ENCODE data around the gene MTA2.

Gene MTA2

DNA sequence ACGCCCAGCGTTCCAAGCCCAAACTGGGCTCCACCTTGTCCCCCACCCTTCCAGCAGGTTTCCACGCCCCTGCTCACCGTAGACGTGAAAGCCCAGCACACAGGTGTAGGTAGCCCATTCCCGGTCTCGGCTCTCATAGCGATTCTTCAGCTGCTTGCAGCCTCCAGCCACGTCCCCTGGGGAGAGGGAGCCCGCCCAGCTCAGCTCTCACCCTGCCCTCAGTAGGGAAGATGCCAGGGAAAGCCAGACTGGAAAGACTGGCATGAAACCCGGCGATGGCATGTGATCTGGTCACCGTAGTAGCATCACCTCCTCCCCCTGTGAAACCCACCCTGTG lies 1.4 kb upstream of the MTA2 start:
- H3K4me3 ChIP-seq (ENCODE audit: low read depth, low read length): no peak overlapping the region
- TF ChIP-seq, protein P1, sequence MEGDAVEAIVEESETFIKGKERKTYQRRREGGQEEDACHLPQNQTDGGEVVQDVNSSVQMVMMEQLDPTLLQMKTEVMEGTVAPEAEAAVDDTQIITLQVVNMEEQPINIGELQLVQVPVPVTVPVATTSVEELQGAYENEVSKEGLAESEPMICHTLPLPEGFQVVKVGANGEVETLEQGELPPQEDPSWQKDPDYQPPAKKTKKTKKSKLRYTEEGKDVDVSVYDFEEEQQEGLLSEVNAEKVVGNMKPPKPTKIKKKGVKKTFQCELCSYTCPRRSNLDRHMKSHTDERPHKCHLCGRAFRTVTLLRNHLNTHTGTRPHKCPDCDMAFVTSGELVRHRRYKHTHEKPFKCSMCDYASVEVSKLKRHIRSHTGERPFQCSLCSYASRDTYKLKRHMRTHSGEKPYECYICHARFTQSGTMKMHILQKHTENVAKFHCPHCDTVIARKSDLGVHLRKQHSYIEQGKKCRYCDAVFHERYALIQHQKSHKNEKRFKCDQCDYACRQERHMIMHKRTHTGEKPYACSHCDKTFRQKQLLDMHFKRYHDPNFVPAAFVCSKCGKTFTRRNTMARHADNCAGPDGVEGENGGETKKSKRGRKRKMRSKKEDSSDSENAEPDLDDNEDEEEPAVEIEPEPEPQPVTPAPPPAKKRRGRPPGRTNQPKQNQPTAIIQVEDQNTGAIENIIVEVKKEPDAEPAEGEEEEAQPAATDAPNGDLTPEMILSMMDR (IDR thresholded peaks at IDR 0.05; ENCODE audit: low read depth, low read length): no peak
- no peaks in the 10 kb centered on the region for H3K27me3 ChIP-seq
- no peaks in the 10 kb centered on the region for H3K9me3 ChIP-seq
- no peaks in the 10 kb centered on the region for H3K4me1 ChIP-seq
- DNase-seq: no peak
- peaks cover 10% of the 10 kb centered on the region for H3K36me3 ChIP-seq

DNA sequence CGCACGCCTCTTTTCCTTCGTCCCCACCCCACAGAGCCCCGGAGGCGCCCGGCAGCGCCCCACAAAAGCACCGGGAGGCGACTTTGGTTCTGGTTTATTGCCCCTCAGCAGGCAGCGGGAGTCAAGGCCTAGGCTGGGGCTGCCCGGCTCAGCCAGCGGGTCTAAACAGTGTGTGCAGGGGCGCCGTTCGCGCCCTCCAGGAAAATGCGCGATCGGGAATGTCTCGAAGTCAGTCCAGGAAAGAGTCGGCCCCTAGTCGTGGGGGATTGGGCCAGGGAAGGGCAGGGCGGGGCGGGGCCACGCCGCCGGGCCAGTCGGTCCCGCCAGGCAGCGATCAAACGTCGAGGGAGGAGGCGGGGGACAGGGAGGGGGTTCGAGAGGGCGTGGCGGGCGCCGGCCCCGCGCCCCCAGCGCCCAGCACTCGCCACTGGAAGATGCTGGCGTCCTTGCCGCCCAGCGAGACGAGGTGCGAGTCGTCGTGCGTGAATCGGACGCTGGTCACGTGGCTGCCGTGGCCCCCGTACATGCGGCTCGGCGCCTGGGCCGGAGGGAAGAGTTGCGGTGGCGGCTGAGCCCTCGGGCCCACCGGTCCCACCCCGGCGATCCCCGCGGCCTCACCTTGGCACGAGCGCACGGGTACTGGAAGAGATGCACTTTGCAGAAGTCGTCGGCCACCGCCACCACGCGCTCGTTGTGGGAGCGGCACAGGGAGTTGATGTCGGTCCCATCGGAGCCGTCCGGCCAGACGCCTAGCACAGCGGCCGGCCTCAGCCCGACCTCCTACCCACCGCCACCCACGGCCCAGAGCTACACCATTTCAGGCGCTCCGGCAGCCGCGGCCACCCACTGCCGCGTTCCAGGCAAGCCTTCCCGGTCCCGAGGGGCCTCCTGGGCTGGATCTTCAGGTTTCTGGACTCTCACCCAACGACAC lies 741 bp upstream of the MTA2 start:
- H3K4me3 ChIP-seq (ENCODE audit: low read depth, low read length): no peak overlapping the region; the same call in 1 of the 2 replicates
- DNase-seq: no peak
- H3K9me3 ChIP-seq: no peaks in the 10 kb centered on the region
- TF ChIP-seq, protein P1 (IDR thresholded peaks at IDR 0.05; ENCODE audit: low read depth, low read length): no peak
- peaks cover 16% of the 10 kb centered on the region for H3K36me3 ChIP-seq
- no peaks in the 10 kb centered on the region for H3K4me1 ChIP-seq
- H3K27me3 ChIP-seq: no peaks in the 10 kb centered on the region

DNA sequence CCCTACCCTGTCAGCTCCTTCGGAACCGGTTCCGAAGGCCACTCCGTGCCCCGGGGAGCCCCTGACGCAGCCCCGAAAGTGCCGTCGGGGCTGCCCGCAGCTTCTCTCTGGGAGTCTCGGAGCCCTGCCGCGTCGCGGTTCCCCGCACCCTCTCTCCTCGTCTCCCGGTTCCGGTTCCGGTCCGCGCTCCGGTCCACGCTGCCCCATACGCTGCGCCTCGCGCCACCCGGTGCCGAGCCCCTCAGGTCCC lies 618 bp downstream of the MTA2 start:
- H3K9me3 ChIP-seq: no peaks in the 10 kb centered on the region
- DNase-seq: no peak
- no peaks in the 10 kb centered on the region for H3K27me3 ChIP-seq
- peak overlapping the region; percentile 84 for H3K4me3 ChIP-seq (ENCODE audit: low read depth, low read length)
- H3K4me1 ChIP-seq: no peaks in the 10 kb centered on the region
- peaks cover 26% of the 10 kb centered on the region for H3K36me3 ChIP-seq
- TF ChIP-seq, protein P1 (IDR thresholded peaks at IDR 0.05; ENCODE audit: low read depth, low read length): no peak

DNA sequence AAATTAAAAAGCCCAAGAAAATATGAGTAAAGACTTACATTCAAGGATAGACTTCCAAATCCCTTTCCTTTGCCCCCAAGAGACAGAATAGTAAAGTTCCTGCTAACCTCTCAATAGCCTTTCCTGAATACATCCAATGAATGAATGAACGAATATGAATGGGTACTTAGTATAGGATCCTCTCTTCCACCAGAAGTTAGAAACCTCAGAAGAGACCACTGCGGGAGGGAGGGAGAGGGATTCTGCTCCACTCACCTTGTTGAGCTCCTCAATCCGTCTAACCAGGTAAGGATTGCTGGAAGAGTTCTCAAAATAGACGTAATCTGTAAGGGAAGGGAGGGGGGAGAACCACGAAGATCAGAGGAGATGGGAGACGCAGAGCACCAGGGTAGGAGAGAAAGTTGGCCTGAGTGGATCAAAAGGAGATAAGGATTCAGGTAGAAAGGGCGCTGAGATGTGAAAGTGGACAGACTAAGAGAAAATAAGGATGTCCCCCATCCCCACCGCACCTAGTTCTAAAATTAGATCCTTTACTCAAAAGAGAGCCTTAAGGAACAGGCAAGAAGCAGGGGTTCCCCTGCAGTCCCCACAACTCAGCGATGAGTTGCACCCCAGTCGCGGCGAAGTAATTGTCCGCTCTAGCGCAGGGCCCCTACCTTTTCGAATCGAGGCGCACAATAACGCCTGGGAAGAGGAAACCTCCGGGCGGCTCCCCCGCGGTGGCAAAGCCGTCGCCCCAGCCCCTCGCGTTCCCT lies 1.1 kb downstream of the MTA2 start:
- Histone ChIP-seq H3K4me1 (no peaks in the 10 kb centered on the region), H3K9me3 (no peaks in the 10 kb centered on the region), H3K36me3 (peaks cover 29% of the 10 kb centered on the region), H3K4me3 (ENCODE audit: low read depth, low read length) (peak overlapping the region; percentile 84), H3K27me3 (no peaks in the 10 kb centered on the region)
- TF ChIP-seq, protein P1 (IDR thresholded peaks at IDR 0.05; ENCODE audit: low read depth, low read length): no peak
- DNase-seq: no peak

DNA sequence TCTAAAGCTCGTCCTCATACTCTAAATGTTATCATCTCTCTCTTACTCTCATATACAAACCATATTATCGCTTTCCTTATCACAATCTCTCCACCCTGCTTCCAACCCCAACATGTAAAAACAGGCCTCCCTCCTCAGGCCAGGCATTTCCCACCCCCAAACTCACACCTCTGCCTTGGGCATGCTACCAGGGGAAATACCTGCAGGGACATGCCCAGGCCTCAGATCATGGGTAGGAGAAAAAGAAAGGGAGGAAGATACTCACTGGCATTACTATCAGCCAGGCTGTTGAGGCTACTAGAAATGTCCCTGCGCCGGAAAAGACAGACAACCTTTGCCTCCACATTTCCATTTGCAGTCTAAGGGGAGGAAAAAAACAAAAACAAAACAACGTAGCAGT lies 1.8 kb downstream of the MTA2 start:
- peak overlapping the region; percentile 84 for H3K4me3 ChIP-seq (ENCODE audit: low read depth, low read length)
- TF ChIP-seq, protein P1 (IDR thresholded peaks at IDR 0.05; ENCODE audit: low read depth, low read length): no peak
- H3K27me3 ChIP-seq: no peaks in the 10 kb centered on the region
- no peaks in the 10 kb centered on the region for H3K4me1 ChIP-seq
- DNase-seq: no peak
- peaks cover 34% of the 10 kb centered on the region for H3K36me3 ChIP-seq
- no peaks in the 10 kb centered on the region for H3K9me3 ChIP-seq
